HCT116 (cell line): ENCODE measurements around the gene KIFC3. TPM values are rescaled to one million over a fixed set of nuclear protein-coding genes. Genes with fewer than 3 reads are reported as not detected.
A peak's percentile ranks its signal among the peaks of the same experiment; 100 is the strongest.

Experiments
- ATAC-seq: fragments of 200-7000 bp; cut with Tn5 transposase; 2 replicates; pipeline ENCODE4 v1.9.1; 2020; ENCODE audit warnings: mild to moderate bottlenecking, moderate library complexity
- BruUV-seq: library from RNA; stranded (reverse); fragments of 400-500 nt; replicated peaks from 2 replicates; lab custom pipeline; 2021; lab: Mats Ljungman, UMichigan
- CTCF ChIA-PET: fragments of 300-600 bp; sonication (Branson Sonifier 250); formaldehyde crosslinking; loops from one replicate; lab custom pipeline; 2021; ENCODE audit warnings: antibody characterized with exemption; lab: Charles Lee
- POLR2A ChIA-PET: fragments of 300-600, 350-600 bp; sonication (Branson Sonifier 250); formaldehyde crosslinking; loops from one replicate; lab custom pipeline; 2021; ENCODE audit warnings: antibody characterized with exemption; lab: Charles Lee
- RAD21 ChIA-PET, 2 experiments: fragments of 300-600 bp; sonication (Branson Sonifier 250); formaldehyde crosslinking; loops; one replicate each; lab custom pipeline; 2023; ENCODE audit warnings: low total read pairs in 2 of 2; ENCODE audit not compliant: uncharacterized antibody in 2 of 2, unreplicated experiment in 2 of 2, low non-redundant PET in 1 of 2; lab: Charles Lee
- DNase-seq: peaks from one replicate; pipeline ENCODE4 v3.0.0-alpha.2; 2010; ENCODE audit warnings: low read depth, low spot score
- H2AFZ ChIP-seq: fragments of 200-600 bp; shearing (Covaris generic), sonication (generic); 2 replicates; pipeline ENCODE4 v1.6.1; 2017; ENCODE audit warnings: low read depth, mixed run types, mixed read lengths, antibody characterized with exemption, low read length; ENCODE audit not compliant: poor library complexity, severe bottlenecking
- H3K27ac ChIP-seq: 2 replicates; pipeline ENCODE4 v1.5.1; 2012; ENCODE audit warnings: low read depth, low read length
- H3K27me3 ChIP-seq: fragments of 200-600 bp; sonication (generic); 2 replicates; pipeline ENCODE4 v1.6.1; 2016; ENCODE audit warnings: mixed run types, low read length, mixed read lengths; ENCODE audit not compliant: insufficient read depth
- H3K36me3 ChIP-seq, 2 experiments: fragments of 200-500 bp in 1 of 2; fragments of 200-600 bp in 1 of 2; sonication (Bioruptor generic) in 1 of 2; sonication (generic) in 1 of 2; 2 replicates each; pipeline versions ENCODE4 v1.5.1 to v1.6.1; 2014 to 2016; ENCODE audit warnings: low read length in 2 of 2, inconsistent platforms in 1 of 2, mixed read lengths in 1 of 2, mixed run types in 1 of 2; ENCODE audit not compliant: insufficient read depth in 2 of 2, control insufficient read depth in 1 of 2
- H3K4me1 ChIP-seq, 2 experiments: fragments of 200-600 bp in 1 of 2; sonication (generic) in 1 of 2; 2 replicates each; pipeline versions ENCODE4 v1.5.1 to v1.6.1; 2012 to 2017; ENCODE audit warnings: low read length in 2 of 2, inconsistent platforms in 1 of 2, mild to moderate bottlenecking in 1 of 2, mixed read lengths in 1 of 2, mixed run types in 1 of 2, moderate library complexity in 1 of 2; ENCODE audit not compliant: insufficient read depth in 2 of 2, control insufficient read depth in 1 of 2
- H3K4me2 ChIP-seq: fragments of 200-600 bp; sonication (generic); 2 replicates; pipeline ENCODE4 v1.6.1; 2017; ENCODE audit warnings: mixed run types, low read length, mixed read lengths
- H3K4me3 ChIP-seq, 2 experiments: fragments of 200-600 bp in 1 of 2; sonication (generic) in 1 of 2; replicated peaks in 1 of 2; 2 replicates each; pipeline ENCODE4 v1.5.1; 2011 to 2016; ENCODE audit warnings: low read length in 2 of 2, control low read depth in 1 of 2, low read depth in 1 of 2, mild to moderate bottlenecking in 1 of 2, mixed read lengths in 1 of 2, mixed run types in 1 of 2
- H3K79me2 ChIP-seq: fragments of 200-600 bp; sonication (generic); 2 replicates; pipeline ENCODE4 v1.6.1; 2017; ENCODE audit warnings: mild to moderate bottlenecking, mixed run types, low read length, moderate library complexity, mixed read lengths; ENCODE audit not compliant: insufficient read depth
- H3K9ac ChIP-seq: fragments of 200-600 bp; sonication (generic); 2 replicates; pipeline ENCODE4 v1.6.1; 2016; ENCODE audit warnings: low read length, mixed read lengths
- H3K9me2 ChIP-seq: fragments of 200-600 bp; sonication (generic), shearing (Covaris generic); 2 replicates; pipeline ENCODE4 v1.6.1; 2017; ENCODE audit warnings: mixed run types, mild to moderate bottlenecking, moderate library complexity; ENCODE audit not compliant: insufficient read depth
- H3K9me3 ChIP-seq, 2 experiments: fragments of 200-500 bp in 1 of 2; fragments of 200-600 bp in 1 of 2; sonication (Bioruptor generic) in 1 of 2; sonication (generic) in 1 of 2; 2 replicates each; pipeline ENCODE4 v1.6.1; 2014 to 2017; ENCODE audit warnings: low read length in 2 of 2, mixed read lengths in 2 of 2, inconsistent platforms in 1 of 2, low read depth in 1 of 2, mild to moderate bottlenecking in 1 of 2, mixed run types in 1 of 2, moderate library complexity in 1 of 2; ENCODE audit not compliant: control insufficient read depth in 1 of 2, insufficient read depth in 1 of 2
- H4K20me1 ChIP-seq: fragments of 200-600 bp; sonication (generic), shearing (Covaris generic); 2 replicates; pipeline ENCODE4 v1.6.1; 2017; ENCODE audit warnings: mixed run types, mild to moderate bottlenecking, moderate library complexity; ENCODE audit not compliant: insufficient read depth
- ATF3 ChIP-seq: IDR thresholded peaks from 2 replicates; pipeline ENCODE4 v1.6.1; 2012
- CEBPB ChIP-seq: IDR thresholded peaks from 2 replicates; pipeline ENCODE4 v1.6.1; 2012; ENCODE audit warnings: low read depth
- CTCF ChIP-seq, 3 experiments: fragments of 200-600 bp in 1 of 3; sonication (generic) in 1 of 3; IDR thresholded peaks in 2 of 3; conservative IDR thresholded peaks in 1 of 3; 2 replicates each; pipeline ENCODE4 v1.5.1; 2012 to 2017; ENCODE audit warnings: low read depth in 2 of 3, low read length in 2 of 3, antibody characterized with exemption in 1 of 3, borderline replicate concordance in 1 of 3, control low read depth in 1 of 3, mild to moderate bottlenecking in 1 of 3, mixed read lengths in 1 of 3, mixed run types in 1 of 3, moderate library complexity in 1 of 3; ENCODE audit not compliant: insufficient read depth in 1 of 3
- ELF1 ChIP-seq: IDR thresholded peaks from 2 replicates; pipeline ENCODE4 v1.6.1; 2012; ENCODE audit warnings: low read depth, borderline replicate concordance
- EZH2 ChIP-seq: fragments of 200-600 bp; sonication (generic); IDR thresholded peaks from 2 replicates; pipeline ENCODE4 v1.6.1; 2017; ENCODE audit warnings: antibody characterized with exemption, mixed run types
- FOSL1 ChIP-seq: IDR thresholded peaks from 2 replicates; pipeline ENCODE4 v1.6.1; 2012; ENCODE audit warnings: low read depth
- JUND ChIP-seq: IDR thresholded peaks from 2 replicates; pipeline ENCODE4 v1.6.1; 2012
- MAX ChIP-seq: IDR thresholded peaks from 2 replicates; pipeline ENCODE4 v1.6.1; 2012
- POLR2AphosphoS5 ChIP-seq: IDR thresholded peaks from 2 replicates; pipeline ENCODE4 v1.6.1; 2011; ENCODE audit warnings: mild to moderate bottlenecking, low read depth, low read length, moderate library complexity
- RAD21 ChIP-seq: IDR thresholded peaks from 2 replicates; pipeline ENCODE4 v1.6.1; 2012; ENCODE audit warnings: low read depth, mild to moderate bottlenecking
- REST ChIP-seq: IDR thresholded peaks from 2 replicates; pipeline ENCODE4 v1.6.1; 2012; ENCODE audit warnings: low read depth
- SIN3A ChIP-seq: IDR thresholded peaks from 2 replicates; pipeline ENCODE4 v1.6.1; 2012; ENCODE audit warnings: low read depth
- SP1 ChIP-seq: IDR thresholded peaks from 2 replicates; pipeline ENCODE4 v1.6.1; 2012; ENCODE audit warnings: low read depth
- YY1 ChIP-seq: IDR thresholded peaks from 2 replicates; pipeline ENCODE4 v1.6.1; 2011; ENCODE audit warnings: low read length, low read depth, moderate library complexity, mild to moderate bottlenecking; ENCODE audit not compliant: insufficient replicate concordance; ENCODE audit errors: extremely low read depth
- ZNF274 ChIP-seq: fragments of 200-500 bp; sonication (Bioruptor generic); IDR thresholded peaks from 2 replicates; pipeline ENCODE4 v1.6.1; 2014; ENCODE audit warnings: mild to moderate bottlenecking, low read depth, low read length, inconsistent platforms
- intact Hi-C: fragments of 100-400 bp; cut with micrococcal nuclease; formaldehyde crosslinking; loops from 2 replicates; pipeline ENCODE4 v1.10.0; 2022
- total RNA-seq: library from RNA; stranded (reverse); gene quantifications from one replicate; pipeline ENCODE4 v1.2.1, GENCODE V29; 2021; ENCODE audit not compliant: unreplicated experiment

The KIFC3 gene
- total RNA-seq, 1 experiment from 2014 or later = 31.9 TPM

- ChIA-PET POLR2A (no interaction called here), CTCF (no interaction called here), RAD21 (no interaction called here)
- Histone ChIP-seq H3K27ac (no peak overlapping the region), H3K79me2 (no peaks in the 10 kb centered on the region), H3K9me2 (no peaks in the 10 kb centered on the region), H3K9ac (no peak overlapping the region), H3K4me2 (no peak overlapping the region), H4K20me1 (no peaks in the 10 kb centered on the region), H3K4me1 (peaks cover 0 to 8% of the 10 kb centered on the region in 2 experiments; a peak in 1 of 4 replicates), H2AFZ (no peak overlapping the region), H3K9me3 (no peaks in the 10 kb centered on the region), H3K4me3 (no peak overlapping the region), H3K27me3 (no peaks in the 10 kb centered on the region), H3K36me3 (peaks cover under 1 to 2% of the 10 kb centered on the region in 2 experiments; a peak in 2 of 4 replicates)
- ATAC-seq (peak; percentile 28), DNase-seq (no peak)
- TF ChIP-seq SIN3A = no peak
- TF ChIP-seq ZNF274 = no peak
- TF ChIP-seq CEBPB = no peak
- TF ChIP-seq SP1 = no peak
- TF ChIP-seq ATF3 = no peak
- no peak for TF ChIP-seq POLR2AphosphoS5
- no peak for TF ChIP-seq YY1
- no peak for TF ChIP-seq MAX
- TF ChIP-seq FOSL1 = no peak
- TF ChIP-seq EZH2 = no peak
- no peak for TF ChIP-seq RAD21
- no peak for TF ChIP-seq ELF1
- no peak for TF ChIP-seq CTCF (IDR thresholded peaks at IDR 0.05 in 2 of 3, conservative IDR thresholded peaks at IDR 0.05 in 1 of 3; ENCODE audit: borderline replicate concordance in 1 of 3, insufficient read depth in 1 of 3, low read depth in 2 of 3, low read length in 2 of 3)
- TF ChIP-seq JUND = no peak
- TF ChIP-seq REST = no peak
- no TSS peak for BruUV-seq
- intact Hi-C loops = no loop called here
Observed at GRCh38 chr16:57786632-57787518, 15.4 kb downstream of the KIFC3 start.
